GM21737 (cell line): ENCODE data around the gene RNF5.
"Not testable (repeated sequence)": the region's sequence is repeated elsewhere in the genome, so short reads cannot be mapped to it uniquely, and the experiment has no call there.

Experiments
- ATAC-seq: cut with Tn5 transposase; IDR thresholded peaks from one replicate; pipeline ENCODE4 v1.9.1; 2021; ENCODE audit warnings: mild to moderate bottlenecking, moderate library complexity; ENCODE audit not compliant: unreplicated experiment

Gene RNF5

DNA sequence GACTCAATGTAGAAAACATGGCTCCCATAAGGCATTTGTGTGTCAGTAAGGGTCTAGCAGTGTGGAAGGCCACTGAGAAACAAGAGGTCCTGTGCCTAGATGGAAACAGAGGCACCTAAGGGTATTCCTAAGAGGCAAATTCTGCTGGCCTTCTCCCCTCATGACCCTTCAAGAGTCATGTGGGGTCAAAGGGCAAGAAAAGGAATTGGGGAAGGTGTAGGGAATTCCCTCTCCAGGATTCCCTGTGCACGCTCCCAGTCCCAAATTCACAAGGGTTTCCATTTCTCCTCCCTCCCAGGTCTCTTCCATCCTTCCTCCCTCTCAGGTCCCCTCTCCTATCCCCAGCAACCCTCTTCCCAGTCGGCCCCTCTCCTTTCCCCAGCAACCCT, 2.9 kb upstream of the RNF5 start:
- ATAC-seq, result no peak

GRCh38 chr6:32175711-32176475, 2.3 kb upstream of the RNF5 start, which contains the start of gene AGPAT1:
Gene AGPAT1, minus strand, starts transcription at chr6:32176084. Its CDS starts 4,588 bp downstream, at chr6:32171496.
- ATAC-seq, result peak; percentile 34

GRCh38 chr6:32176476-32177182, 1.6 kb upstream of the RNF5 start:
- no peak for ATAC-seq

GRCh38 chr6:32177183-32177787, 920 bp upstream of the RNF5 start:
- peak; percentile 1 for ATAC-seq

DNA sequence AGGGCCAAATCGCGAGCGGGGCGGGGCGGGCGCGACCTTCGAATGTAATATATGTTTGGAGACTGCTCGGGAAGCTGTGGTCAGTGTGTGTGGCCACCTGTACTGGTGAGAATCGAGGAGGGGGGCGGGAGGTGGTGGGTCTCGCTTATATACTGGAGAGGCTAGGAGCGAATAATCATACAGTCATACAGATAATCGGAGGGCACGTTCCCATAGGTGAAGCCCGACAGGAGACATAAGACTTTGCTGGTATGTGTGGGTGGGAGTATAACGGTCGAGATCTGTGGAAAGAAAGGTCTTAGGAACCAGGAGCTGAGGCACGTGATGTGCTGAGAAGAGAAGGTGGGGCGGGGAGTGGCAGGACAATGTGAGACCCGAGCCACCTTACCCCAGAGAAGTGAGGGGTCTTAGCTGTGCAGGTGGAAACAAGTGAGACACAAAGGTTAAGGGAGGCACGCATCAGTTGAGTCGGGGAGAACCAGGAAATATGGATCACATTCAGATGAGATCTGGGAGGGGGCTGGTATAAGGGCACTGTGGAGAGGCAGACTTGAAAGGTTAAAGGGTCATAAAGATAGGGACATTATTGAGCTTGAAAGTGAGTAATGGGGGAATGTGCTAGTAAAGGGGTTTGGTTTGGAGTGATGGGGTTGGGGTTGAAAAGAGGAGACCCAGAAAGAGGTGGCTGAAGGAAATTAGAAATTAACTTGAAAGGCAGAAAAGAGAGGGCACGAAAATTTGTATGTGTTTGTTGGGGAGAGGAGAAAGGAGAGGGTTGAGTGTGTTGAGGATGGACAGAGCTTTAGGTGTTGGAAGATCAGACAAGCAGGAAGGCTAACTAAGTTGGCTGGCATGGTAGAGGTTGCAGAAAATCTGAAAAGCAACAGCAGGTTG, 589 bp downstream of the RNF5 start:
- ATAC-seq, result no peak

GRCh38 chr6:32179766-32180405, 1.7 kb downstream of the RNF5 start:
- no peak for ATAC-seq

DNA sequence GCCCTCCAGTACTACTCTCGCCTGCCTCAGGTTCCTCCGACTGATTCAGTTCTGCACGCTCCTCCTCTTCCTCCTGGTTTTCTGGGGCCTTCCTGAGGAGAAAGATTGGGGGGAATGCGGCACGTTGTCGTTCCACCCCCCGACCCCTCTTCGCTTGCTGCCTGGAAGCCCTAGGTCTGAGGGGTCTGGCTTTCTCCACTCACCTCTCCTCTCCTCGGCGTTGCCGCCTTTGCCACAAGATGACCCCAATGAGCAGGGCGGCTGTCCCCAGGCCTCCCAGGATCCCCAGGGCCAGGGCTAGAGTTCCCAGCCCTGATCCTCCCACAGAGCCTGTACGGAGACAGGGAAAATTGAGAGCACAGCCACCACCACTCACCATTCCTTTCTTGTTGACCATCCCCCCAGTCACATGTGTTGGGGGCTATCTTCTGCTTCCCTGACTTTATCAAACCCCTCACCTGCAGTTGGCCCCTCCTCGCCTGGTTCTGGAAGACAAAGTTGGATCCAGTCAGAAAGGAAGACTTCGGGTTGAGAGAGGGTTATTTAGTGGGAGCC, 3.0 kb downstream of the RNF5 start:
- no peak for ATAC-seq

DNA sequence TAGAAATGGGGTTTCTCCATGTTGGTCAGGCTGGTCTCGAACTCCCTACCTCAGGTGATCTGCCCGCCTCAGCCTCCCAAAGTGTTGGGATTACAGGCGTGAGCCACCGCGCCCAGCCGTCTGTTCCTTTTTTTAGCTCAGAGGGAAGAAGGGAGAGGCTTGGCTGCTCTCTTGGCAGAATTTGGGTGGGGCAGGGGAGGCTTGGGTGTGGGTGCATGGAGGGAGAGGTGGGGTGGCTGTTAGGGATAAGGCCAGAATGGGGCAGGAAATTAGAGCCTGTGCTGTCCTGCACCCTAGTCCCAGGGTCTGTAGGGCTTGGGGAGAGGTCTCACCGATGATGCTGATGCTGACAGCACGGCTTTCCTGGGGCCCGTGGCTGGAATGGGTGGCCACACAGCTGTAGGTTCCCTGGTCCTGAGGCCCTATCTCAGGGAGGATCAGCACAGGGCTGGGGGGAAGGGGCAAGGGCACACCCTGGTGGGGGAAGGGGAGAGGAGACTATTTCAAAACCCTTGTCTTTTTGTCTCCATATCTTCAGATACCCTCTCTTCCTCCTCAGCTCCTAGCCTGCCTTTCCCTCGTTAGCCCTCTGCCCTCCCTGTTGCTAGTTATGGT, 3.8 kb downstream of the RNF5 start:
- no peak for ATAC-seq

DNA sequence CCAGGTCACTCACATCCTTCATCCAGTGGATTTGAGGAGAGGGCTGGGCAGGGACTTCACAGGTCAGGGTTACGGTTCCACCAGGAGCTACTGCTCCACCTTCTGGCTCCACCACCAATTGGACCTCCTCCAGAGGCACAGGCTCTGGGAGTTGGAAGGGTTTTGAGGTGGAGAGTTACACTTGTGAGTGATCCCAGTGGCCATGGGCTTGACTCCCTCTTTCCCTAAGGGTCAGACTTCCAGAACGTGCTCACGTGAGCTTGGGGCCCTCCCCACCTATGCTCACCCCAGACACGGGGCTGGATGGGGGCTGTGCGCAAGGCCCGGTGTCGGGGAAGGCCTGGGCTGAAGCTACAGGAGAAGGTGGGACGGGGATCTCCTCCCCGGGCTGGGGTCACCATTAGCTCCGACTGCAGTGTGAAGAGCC, 4.4 kb downstream of the RNF5 start:
- ATAC-seq, result no peak

- ATAC-seq, result no peak
These were observed 4.8 kb downstream of the RNF5 start for GRCh38 chr6:32183030-32183429.

GRCh38 chr6:32183483-32184083, 5.4 kb downstream of the RNF5 start:
- no peak for ATAC-seq

- ATAC-seq, result no peak
These were observed 6.0 kb downstream of the RNF5 start, which contains the start of gene AGER for GRCh38 chr6:32184084-32184640. Gene AGER, minus strand, starts transcription at chr6:32184253. Its CDS starts 31 bp downstream, at chr6:32184222.

DNA sequence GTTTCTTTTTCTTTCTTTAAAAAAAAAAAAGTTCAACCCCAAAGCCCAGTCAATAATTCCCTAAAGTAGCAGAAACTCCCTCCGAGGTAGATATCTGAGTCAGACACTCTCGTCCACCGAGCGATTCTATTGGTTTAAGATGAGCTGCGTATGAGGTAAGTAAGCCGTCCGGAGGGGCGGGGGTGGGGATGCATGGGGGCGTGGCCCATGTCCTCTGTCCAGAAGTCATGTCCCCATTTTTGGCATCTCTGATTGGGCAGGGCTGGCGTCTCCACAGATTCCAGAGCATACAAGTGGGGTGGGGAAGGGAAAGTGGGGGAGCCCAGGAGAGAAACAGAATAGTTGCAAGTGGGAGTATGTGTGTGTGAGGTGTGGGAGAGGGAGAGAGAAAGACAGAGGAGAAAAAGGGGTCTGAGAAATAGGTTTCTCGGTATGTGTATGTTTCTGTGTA, 7.5 kb downstream of the RNF5 start:
- not testable (repeated sequence) for ATAC-seq

DNA sequence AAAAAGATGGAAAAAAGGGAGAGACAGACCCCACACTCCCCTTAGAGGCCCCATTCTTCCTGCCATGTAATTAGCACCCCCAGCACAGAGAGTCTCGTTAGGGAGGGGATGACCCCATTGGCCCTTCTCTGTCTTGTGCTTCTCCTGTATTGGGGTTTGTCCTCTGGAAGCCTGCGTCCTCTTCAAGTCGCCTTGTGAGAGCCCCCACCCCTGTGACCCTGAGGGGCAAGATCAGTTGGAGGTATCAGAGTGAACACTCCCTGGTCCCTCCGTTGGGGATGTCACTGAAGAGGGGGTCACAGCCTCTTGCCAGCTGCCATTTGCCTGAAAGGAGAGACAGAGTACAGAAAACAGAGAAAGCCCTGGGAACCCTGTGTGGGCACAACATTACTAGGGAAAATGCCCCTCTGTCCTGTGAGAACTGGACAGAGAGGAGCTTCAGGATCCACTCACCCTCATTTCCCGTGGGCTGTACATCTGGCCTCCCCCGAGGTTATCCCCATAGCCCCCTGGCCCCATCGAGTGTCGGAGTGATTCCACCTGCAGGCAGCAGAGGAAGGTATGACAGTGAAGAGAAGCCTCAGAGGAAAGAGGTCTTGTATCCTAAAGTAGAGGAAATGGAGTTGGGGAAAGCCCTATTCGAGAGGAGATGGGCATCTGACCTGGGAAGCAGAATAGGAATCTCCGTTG, 8.1 kb downstream of the RNF5 start:
- not testable (repeated sequence) for ATAC-seq

- ATAC-seq, result no peak
These were observed 9.0 kb downstream of the RNF5 start for GRCh38 chr6:32187009-32187709.

GRCh38 chr6:32187725-32188380, 9.6 kb downstream of the RNF5 start:
- ATAC-seq, result not testable (repeated sequence)
